ENCODE measurements around the gene RSL1D1. TPM values are rescaled to one million over a fixed set of nuclear protein-coding genes. Genes with fewer than 3 reads are reported as not detected.

The RSL1D1 gene
- total RNA-seq, 1 donor: 239 TPM

GRCh38 chr16:11869353-11870228 lies 18.2 kb upstream of the RSL1D1 start:
- H3K9me3 ChIP-seq (ENCODE audit: low read depth, low read length): no peaks in the 10 kb centered on the region
- H3K27me3 ChIP-seq (ENCODE audit: insufficient read depth, low read length): no peaks in the 10 kb centered on the region
- H3K4me1 ChIP-seq (ENCODE audit: insufficient read depth, low read length): no peaks in the 10 kb centered on the region
- H3K4me3 ChIP-seq (ENCODE audit: low read length): no peak overlapping the region

DNA sequence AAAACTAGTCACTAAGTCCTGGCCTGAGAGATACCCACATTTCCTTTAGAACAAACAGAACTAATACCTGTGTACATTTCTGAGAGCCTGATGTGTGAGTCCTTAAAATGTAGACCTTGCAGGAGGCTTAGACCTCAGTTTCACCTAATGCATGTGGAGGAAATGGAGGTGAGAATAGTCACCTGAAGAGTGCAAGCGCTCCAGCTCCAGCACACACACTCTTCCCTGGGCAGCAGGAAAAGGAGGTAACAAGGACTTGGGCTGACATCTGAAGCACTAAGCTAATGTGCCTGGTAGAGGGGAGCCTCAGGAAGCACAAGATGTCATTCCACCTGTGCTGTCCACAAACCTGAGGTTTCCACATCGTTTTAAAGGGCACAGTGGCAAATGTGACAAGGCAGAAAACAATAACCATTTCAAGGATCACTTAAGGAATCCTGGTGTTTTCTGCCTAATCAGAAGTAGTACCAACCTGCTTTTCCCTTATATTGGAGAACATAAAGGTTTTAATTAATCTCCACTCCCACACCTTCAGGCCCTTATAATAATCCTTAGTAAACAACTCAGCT lies 17.2 kb upstream of the RSL1D1 start:
- Histone ChIP-seq H3K4me1 (ENCODE audit: insufficient read depth, low read length) (no peaks in the 10 kb centered on the region), H3K27me3 (ENCODE audit: insufficient read depth, low read length) (no peaks in the 10 kb centered on the region), H3K9me3 (ENCODE audit: low read depth, low read length) (no peaks in the 10 kb centered on the region), H3K4me3 (ENCODE audit: low read length) (no peak overlapping the region)

GRCh38 chr16:11862489-11862888 lies 11.1 kb upstream of the RSL1D1 start:
- H3K4me3 ChIP-seq (ENCODE audit: low read length): no peak overlapping the region
- H3K27me3 ChIP-seq (ENCODE audit: insufficient read depth, low read length): no peaks in the 10 kb centered on the region
- H3K9me3 ChIP-seq (ENCODE audit: low read depth, low read length): no peaks in the 10 kb centered on the region
- no peaks in the 10 kb centered on the region for H3K4me1 ChIP-seq (ENCODE audit: insufficient read depth, low read length)

- H3K4me1 ChIP-seq (ENCODE audit: insufficient read depth, low read length): peaks cover 17% of the 10 kb centered on the region
- no peaks in the 10 kb centered on the region for H3K9me3 ChIP-seq (ENCODE audit: low read depth, low read length)
- H3K4me3 ChIP-seq (ENCODE audit: low read length): no peak overlapping the region
- no peaks in the 10 kb centered on the region for H3K27me3 ChIP-seq (ENCODE audit: insufficient read depth, low read length)
These were observed 5.8 kb upstream of the RSL1D1 start for GRCh38 chr16:11857161-11857560.

GRCh38 chr16:11852092-11852809 lies 909 bp upstream of the RSL1D1 start:
- no peaks in the 10 kb centered on the region for H3K9me3 ChIP-seq (ENCODE audit: low read depth, low read length)
- peak overlapping the region; percentile 60 for H3K4me3 ChIP-seq (ENCODE audit: low read length)
- no peaks in the 10 kb centered on the region for H3K27me3 ChIP-seq (ENCODE audit: insufficient read depth, low read length)
- peaks cover 46% of the 10 kb centered on the region for H3K4me1 ChIP-seq (ENCODE audit: insufficient read depth, low read length)

- H3K4me1 ChIP-seq (ENCODE audit: insufficient read depth, low read length): peaks cover 42% of the 10 kb centered on the region
- H3K9me3 ChIP-seq (ENCODE audit: low read depth, low read length): no peaks in the 10 kb centered on the region
- H3K4me3 ChIP-seq (ENCODE audit: low read length): no peak overlapping the region
- no peaks in the 10 kb centered on the region for H3K27me3 ChIP-seq (ENCODE audit: insufficient read depth, low read length)
These were observed 2.5 kb downstream of the RSL1D1 start for GRCh38 chr16:11848842-11849241.

DNA sequence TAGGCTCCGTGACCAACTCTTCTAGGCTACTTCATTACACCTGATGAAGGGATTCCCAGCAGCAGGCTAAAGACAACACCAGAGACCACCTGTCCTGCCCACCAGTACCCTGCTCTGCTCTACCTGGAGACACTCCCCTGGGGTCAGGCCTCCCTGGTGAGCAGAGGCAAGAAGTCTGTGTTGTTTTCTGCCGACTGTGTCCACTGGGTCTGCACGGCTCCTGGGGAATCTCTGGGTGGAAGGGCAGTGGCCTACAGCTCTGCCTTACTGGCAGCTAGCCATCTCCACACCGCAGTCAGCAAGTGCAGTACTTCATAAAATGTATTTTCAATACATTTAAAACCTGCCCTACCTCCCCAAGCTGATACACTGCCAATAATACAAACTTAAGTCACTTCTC lies 6.8 kb downstream of the RSL1D1 start:
- no peaks in the 10 kb centered on the region for H3K9me3 ChIP-seq (ENCODE audit: low read depth, low read length)

DNA sequence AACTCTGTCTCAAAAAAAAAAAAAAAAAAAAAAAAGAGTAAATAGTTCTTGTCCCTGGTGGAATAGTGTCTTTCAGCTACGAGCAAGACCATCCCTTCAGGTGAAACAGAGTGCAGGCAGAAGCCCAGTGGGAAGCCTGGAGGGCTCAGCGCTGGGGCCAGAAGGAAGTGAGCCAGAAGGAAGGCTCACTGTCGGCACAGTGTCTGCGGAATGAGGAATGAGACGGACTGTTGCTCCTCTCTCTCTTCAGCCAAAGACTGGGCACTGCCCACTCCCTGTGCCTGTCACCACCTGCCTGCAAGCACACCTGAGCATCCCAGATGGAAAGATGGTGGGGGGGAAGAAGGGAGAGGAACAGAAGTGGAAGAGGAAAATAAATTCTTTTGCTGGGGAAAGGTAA lies 7.5 kb downstream of the RSL1D1 start:
- H3K27me3 ChIP-seq (ENCODE audit: insufficient read depth, low read length): no peaks in the 10 kb centered on the region
- H3K4me3 ChIP-seq (ENCODE audit: low read length): no peak overlapping the region
- peaks cover 5% of the 10 kb centered on the region for H3K4me1 ChIP-seq (ENCODE audit: insufficient read depth, low read length)
- no peaks in the 10 kb centered on the region for H3K9me3 ChIP-seq (ENCODE audit: low read depth, low read length)

More for the DNA sequence above, 6.8 kb downstream of the RSL1D1 start:
- H3K27me3 ChIP-seq (ENCODE audit: insufficient read depth, low read length): no peaks in the 10 kb centered on the region
- no peak overlapping the region for H3K4me3 ChIP-seq (ENCODE audit: low read length)
- peaks cover 12% of the 10 kb centered on the region for H3K4me1 ChIP-seq (ENCODE audit: insufficient read depth, low read length)

GRCh38 chr16:11843206-11843605 lies 8.1 kb downstream of the RSL1D1 start:
- H3K27me3 ChIP-seq (ENCODE audit: insufficient read depth, low read length): no peaks in the 10 kb centered on the region
- no peak overlapping the region for H3K4me3 ChIP-seq (ENCODE audit: low read length)
- H3K9me3 ChIP-seq (ENCODE audit: low read depth, low read length): no peaks in the 10 kb centered on the region
- H3K4me1 ChIP-seq (ENCODE audit: insufficient read depth, low read length): no peaks in the 10 kb centered on the region

DNA sequence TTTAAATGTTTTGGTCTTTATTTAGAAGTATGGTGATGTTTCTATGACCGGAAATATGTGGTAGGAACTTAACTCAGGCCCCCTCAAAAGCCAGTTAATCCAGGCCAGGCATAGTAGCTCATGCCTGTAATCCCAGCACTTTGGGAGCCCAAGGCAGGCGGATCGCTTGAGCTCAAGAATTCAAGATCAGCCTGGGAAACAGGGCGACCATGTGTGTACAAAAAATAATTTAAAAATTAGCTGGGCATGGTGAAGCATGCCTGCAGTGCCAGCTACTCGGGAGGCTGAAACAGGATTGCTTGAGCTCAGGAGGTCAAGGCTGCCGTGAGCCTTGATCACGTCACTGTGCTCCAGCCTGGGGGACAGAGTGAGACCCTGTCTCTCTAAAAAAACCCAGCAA lies 10.3 kb downstream of the RSL1D1 start:
- Histone ChIP-seq H3K9me3 (ENCODE audit: low read depth, low read length) (no peaks in the 10 kb centered on the region), H3K27me3 (ENCODE audit: insufficient read depth, low read length) (no peaks in the 10 kb centered on the region), H3K4me3 (ENCODE audit: low read length) (no peak overlapping the region), H3K4me1 (ENCODE audit: insufficient read depth, low read length) (no peaks in the 10 kb centered on the region)

DNA sequence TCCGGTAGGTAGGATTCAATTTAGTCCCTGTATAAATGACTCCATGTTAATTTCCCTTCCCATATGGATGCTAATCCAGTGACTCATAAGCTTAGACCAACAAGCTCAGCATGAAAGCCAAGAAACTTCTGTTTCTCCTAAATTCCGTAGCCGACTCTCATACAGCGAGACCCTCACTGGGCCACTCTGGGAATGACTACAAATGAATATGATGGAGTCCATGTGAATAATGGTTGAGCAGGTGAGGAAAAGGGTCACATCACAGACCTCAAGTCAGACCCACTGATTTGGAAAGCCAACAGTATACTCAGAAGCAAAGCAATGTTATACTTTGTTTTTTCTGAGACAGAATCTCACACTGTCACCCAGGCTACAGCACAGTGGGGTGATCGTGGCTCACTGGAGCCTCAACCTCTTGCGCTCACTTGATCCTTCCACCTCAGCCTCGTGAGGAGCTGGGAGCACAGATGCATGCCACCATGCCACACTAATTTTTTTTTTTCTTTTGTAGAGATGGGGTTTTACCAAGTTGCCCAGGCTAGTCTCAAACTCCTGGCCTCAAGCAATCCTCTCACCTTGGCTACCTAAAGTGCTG lies 14.6 kb downstream of the RSL1D1 start:
- no peaks in the 10 kb centered on the region for H3K9me3 ChIP-seq (ENCODE audit: low read depth, low read length)
- no peak overlapping the region for H3K4me3 ChIP-seq (ENCODE audit: low read length)
- no peaks in the 10 kb centered on the region for H3K27me3 ChIP-seq (ENCODE audit: insufficient read depth, low read length)
- H3K4me1 ChIP-seq (ENCODE audit: insufficient read depth, low read length): peaks cover 9% of the 10 kb centered on the region

DNA sequence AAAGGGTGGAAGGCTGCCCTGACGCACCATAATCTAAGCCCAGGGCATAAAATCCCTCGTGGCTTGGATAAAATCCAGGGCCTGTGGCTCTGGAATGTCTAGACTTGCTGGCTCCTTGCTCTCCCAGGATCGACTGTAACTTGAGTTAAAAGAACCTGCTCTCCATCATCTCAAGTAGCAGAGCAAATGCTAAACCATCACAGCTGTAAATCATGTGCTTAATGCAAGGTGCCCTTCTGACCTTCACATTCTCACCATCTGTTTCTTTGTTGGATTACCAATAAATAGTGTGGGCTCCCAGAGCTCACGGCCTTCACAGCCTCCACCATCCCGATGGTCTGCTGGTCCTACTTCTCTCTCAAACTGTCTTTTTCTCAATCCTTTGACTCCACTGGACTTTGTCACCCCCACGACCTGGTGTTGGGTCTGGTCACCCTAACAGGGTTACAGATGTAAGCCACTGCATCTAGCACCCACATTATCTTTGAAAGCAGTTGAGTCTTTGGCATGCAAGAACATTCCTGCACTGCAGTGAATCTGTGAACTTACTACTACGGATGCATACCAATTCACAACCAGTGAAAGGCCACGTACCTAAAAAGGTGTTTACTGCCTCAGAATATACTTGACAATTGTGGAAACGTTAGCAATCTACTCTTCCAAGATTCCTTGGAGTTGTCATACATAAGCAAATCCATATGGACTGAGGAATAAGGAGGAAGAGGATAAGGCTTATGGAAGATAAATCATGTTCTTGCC lies 15.3 kb downstream of the RSL1D1 start:
- Histone ChIP-seq H3K4me3 (ENCODE audit: low read length) (no peak overlapping the region), H3K27me3 (ENCODE audit: insufficient read depth, low read length) (no peaks in the 10 kb centered on the region), H3K4me1 (ENCODE audit: insufficient read depth, low read length) (peaks cover 9% of the 10 kb centered on the region), H3K9me3 (ENCODE audit: low read depth, low read length) (no peaks in the 10 kb centered on the region)

DNA sequence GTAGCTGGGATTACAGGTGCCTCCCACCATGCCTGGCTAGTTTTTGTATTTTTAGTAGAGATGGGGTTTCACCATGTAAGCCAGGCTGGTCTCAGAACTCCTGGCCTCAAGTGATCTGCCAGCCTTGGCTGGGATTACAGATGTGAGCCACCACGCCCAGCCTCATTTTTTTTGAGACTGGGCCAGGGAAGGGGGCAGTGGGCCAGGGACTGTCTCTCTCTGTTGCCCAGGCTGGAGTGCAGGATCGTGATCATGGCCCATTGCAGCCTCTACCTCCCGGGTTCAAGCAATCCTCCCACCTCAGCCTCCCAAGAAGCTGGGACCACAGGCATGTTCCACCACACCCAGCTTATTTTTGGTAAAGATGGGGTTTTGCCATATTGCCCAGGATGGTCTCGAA lies 16.0 kb downstream of the RSL1D1 start:
- no peak overlapping the region for H3K4me3 ChIP-seq (ENCODE audit: low read length)
- no peaks in the 10 kb centered on the region for H3K27me3 ChIP-seq (ENCODE audit: insufficient read depth, low read length)
- H3K4me1 ChIP-seq (ENCODE audit: insufficient read depth, low read length): peaks cover 9% of the 10 kb centered on the region
- H3K9me3 ChIP-seq (ENCODE audit: low read depth, low read length): no peaks in the 10 kb centered on the region

GRCh38 chr16:11833951-11834695 lies 17.2 kb downstream of the RSL1D1 start:
- Histone ChIP-seq H3K4me1 (ENCODE audit: insufficient read depth, low read length) (peaks cover 9% of the 10 kb centered on the region), H3K9me3 (ENCODE audit: low read depth, low read length) (no peaks in the 10 kb centered on the region), H3K4me3 (ENCODE audit: low read length) (no peak overlapping the region), H3K27me3 (ENCODE audit: insufficient read depth, low read length) (no peaks in the 10 kb centered on the region)
